ACC112 (cell line): ENCODE results near the gene CEP57.

Experiments used
- H2AFZ ChIP-seq: fragments of 200-600 bp; sonication (generic); one replicate; pipeline ENCODE4 v1.6.0; 2017; ENCODE audit warnings: antibody characterized with exemption, low read length; ENCODE audit not compliant: unreplicated experiment
- H3K27ac ChIP-seq: fragments of 200-600 bp; sonication (generic); 2 replicates; pipeline ENCODE4 v1.5.1; 2014; ENCODE audit warnings: low read depth, mild to moderate bottlenecking, antibody characterized with exemption, low read length, moderate library complexity
- H3K27me3 ChIP-seq: fragments of 200-600 bp; sonication (generic); 2 replicates; pipeline ENCODE4 v1.6.1; 2014; ENCODE audit warnings: mild to moderate bottlenecking, antibody characterized with exemption, low read length, moderate library complexity, mixed read lengths; ENCODE audit not compliant: insufficient read depth
- H3K36me3 ChIP-seq: fragments of 200-600 bp; sonication (generic); 2 replicates; pipeline ENCODE4 v1.6.1; 2016; ENCODE audit warnings: mild to moderate bottlenecking, antibody characterized with exemption, low read length, moderate library complexity, mixed read lengths; ENCODE audit not compliant: insufficient read depth
- H3K4me1 ChIP-seq: fragments of 200-600 bp; sonication (generic); one replicate; pipeline ENCODE4 v1.6.1; 2016; ENCODE audit warnings: low read length, mixed read lengths; ENCODE audit not compliant: insufficient read depth, unreplicated experiment, control insufficient read depth
- H3K4me3 ChIP-seq: fragments of 200-600 bp; sonication (generic); 2 replicates; pipeline ENCODE4 v1.5.1; 2014; ENCODE audit warnings: mild to moderate bottlenecking, low read depth, low read length
- H3K79me2 ChIP-seq: fragments of 200-600 bp; sonication (generic); one replicate; pipeline ENCODE4 v1.6.0; 2016; ENCODE audit warnings: low read length; ENCODE audit not compliant: control insufficient read depth, unreplicated experiment, insufficient read depth

Gene CEP57

DNA sequence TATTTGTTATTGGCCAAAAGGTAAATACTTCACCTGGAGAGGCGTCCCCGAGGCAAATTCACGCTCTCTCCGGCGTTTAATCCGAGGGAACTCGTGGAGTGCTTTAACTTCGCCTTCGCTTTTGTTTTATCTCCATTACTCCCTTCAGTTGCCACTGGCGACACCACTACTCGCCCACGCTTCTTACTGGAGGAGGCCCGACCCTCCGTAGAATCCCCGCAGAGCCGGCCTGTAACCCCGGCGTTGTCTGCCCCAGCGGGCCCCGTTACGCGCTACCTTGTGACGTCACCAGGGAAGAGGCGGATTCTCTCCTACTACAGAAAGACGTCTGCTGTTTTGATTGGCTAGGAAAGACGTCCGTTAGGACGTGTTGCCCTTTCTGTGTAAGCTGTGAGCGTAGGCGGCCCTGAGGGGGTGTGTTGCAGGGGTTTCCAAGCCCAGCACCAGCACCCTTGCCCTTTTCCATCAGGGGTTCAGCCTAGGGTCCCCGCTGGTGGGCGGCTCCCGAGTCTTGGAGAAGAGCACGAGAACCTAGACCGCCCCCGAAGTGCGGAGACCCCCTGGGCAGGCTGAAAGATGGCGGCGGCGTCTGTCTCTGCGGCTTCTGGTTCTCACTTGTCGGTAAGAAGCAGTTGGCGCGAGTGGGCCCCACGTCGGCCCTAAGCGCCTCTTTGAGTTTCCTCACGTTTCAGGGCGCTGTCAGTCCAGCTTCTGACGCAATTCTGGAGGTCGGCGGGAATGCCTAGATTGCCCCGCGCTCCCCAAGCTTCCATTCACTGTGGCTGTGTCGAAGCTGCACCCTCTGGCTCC lies at the start of gene CEP57:
TSS of gene CEP57 (plus strand) at position 376 of the 810 bp plus-strand sequence. CDS start at position 577, 201 bp downstream.
- Histone ChIP-seq H3K4me1 (peaks cover 27% of the 10 kb centered on the region), H3K4me3 (peak within 1 kb of the TSS; percentile 82), H3K36me3 (peaks cover 11% of the 10 kb centered on the region), H2AFZ (peak within 1 kb of the TSS; percentile 71), H3K79me2 (peaks cover 63% of the 10 kb centered on the region), H3K27ac (peak within 1 kb of the TSS; percentile 91), H3K27me3 (no peaks in the 10 kb centered on the region)

DNA sequence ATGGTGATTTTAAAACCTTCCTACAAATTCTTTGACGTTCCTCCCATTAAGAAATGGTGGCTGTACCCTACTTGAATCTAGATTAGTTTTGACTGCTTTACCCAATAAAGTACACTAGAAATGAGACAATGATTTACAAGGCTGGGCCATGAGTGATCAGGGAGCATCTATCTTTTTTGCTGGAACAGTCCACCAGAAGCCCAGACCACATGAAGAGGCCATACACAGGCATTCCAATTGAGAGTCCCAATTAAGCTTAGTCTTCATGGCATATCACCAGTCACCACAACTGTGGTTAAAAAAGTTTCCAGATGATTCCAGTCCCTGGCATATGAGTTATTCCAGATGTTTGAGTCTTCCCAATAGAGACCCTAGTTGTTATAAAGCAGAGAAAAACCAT lies 40.2 kb upstream of the CEP57 start:
- H3K79me2 ChIP-seq = no peaks in the 10 kb centered on the region
- no peak overlapping the region for H3K4me3 ChIP-seq
- H3K4me1 ChIP-seq = no peaks in the 10 kb centered on the region
- H2AFZ ChIP-seq = no peak overlapping the region
- H3K27ac ChIP-seq = no peak overlapping the region
- H3K36me3 ChIP-seq = no peaks in the 10 kb centered on the region
- H3K27me3 ChIP-seq = 0 out of 2 replicates have a peak, but pooled peaks cover 4% of the 10 kb centered on the region

DNA sequence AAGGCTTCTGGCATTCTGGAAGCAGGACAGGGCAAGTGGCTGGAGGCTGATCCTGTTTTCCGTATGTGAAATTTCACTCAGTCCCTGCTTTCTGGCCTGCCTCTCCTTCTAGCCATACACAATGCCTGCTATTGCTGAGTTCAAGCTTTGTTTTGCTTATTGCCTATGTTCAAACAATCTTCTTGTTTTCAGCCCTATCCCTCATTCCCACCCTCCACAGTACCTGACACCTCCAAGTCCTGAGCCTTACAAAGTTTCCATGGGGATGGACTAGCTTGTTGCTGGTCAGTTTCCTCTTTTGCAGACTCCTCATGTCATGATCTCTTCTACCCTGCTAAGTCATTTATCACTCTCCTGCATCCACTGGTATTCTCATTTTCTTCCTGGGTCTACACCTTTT lies 38.8 kb upstream of the CEP57 start:
- no peaks in the 10 kb centered on the region for H3K79me2 ChIP-seq
- H3K4me3 ChIP-seq = no peak overlapping the region
- H3K4me1 ChIP-seq = no peaks in the 10 kb centered on the region
- H3K36me3 ChIP-seq = no peaks in the 10 kb centered on the region
- H2AFZ ChIP-seq = no peak overlapping the region
- no peak overlapping the region for H3K27ac ChIP-seq
- peaks cover 4% of the 10 kb centered on the region; the same call in 1 of the 2 replicates for H3K27me3 ChIP-seq

DNA sequence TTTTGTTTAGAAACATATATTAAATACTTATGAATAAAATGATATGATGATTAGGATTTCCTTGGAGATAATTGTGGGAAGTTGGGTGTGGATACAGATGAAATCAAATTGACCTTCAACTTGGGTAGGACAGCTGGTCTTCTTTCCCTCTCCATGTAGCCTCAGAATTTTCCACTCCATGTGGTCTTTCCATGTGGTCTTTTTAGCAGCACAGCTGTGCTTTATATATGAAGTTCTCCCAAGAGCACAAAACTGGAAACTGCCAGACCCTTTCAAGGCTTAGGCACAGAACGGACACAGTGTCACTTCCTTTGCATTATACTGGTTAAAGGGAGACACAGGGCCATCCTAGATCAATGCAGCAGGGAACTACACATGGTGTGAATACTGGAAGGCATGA lies 29.4 kb upstream of the CEP57 start:
- Histone ChIP-seq H3K4me3 (no peak overlapping the region), H3K36me3 (no peaks in the 10 kb centered on the region), H3K27ac (no peak overlapping the region), H3K4me1 (no peaks in the 10 kb centered on the region), H3K27me3 (no peaks in the 10 kb centered on the region; the same call in none of the 2 replicates), H2AFZ (no peak overlapping the region), H3K79me2 (no peaks in the 10 kb centered on the region)

DNA sequence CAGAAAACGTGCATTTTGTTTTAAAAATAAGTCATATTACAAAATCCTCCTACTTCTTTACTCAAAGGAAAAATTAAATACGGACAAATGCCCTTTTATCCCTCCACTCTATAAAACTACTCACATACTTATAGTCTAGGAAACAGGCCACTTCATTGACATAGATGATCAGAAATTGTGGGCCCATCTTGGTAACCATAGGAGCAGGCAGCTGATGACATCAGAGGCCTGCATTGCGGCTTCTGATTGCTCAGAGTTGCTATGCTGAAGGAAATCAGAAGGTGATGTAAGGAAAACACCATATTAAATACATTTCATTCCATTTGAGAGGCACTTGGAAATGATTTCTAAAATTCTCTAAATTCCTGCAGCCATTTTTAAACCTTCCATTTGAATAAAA lies 27.8 kb upstream of the CEP57 start:
- Histone ChIP-seq H3K79me2 (no peaks in the 10 kb centered on the region), H3K36me3 (no peaks in the 10 kb centered on the region), H3K27ac (no peak overlapping the region), H2AFZ (no peak overlapping the region), H3K4me1 (peaks cover 6% of the 10 kb centered on the region), H3K27me3 (no peaks in the 10 kb centered on the region), H3K4me3 (no peak overlapping the region)

DNA sequence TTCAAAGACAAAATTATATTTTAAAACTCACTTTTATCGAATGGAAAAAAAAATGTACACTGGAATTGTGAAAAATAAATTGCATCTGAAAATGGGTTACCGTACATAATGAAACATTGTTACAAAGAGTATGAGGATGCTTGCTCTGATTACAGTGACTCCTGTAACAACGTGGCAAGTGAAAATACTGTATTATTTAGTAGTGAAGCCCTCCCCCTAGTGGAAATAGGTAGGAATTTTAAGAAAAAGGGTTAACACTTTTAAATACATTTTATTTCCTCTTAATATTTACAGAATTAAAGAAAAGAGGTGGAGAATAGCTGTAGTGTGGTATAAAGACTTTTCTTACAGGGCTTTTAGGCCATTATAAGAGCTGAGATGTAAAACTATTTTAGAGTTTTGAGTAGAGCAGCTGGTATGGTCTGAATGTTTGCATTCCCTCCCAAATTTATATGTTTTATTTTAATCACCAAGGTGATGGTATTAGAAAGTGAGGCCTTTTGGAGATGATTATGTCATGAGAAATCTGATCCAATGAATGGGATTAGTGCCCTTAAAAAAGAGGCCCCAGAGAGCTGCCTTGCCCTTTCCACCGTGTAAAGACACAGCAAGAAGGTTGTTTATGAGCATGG lies 25.9 kb upstream of the CEP57 start:
- no peaks in the 10 kb centered on the region for H3K27me3 ChIP-seq
- H3K36me3 ChIP-seq = peaks cover 8% of the 10 kb centered on the region; the same call in 1 of the 2 replicates
- H3K4me3 ChIP-seq = no peak overlapping the region
- H3K27ac ChIP-seq = no peak overlapping the region
- H3K4me1 ChIP-seq = peaks cover 18% of the 10 kb centered on the region
- no peak overlapping the region for H2AFZ ChIP-seq
- H3K79me2 ChIP-seq = no peaks in the 10 kb centered on the region

DNA sequence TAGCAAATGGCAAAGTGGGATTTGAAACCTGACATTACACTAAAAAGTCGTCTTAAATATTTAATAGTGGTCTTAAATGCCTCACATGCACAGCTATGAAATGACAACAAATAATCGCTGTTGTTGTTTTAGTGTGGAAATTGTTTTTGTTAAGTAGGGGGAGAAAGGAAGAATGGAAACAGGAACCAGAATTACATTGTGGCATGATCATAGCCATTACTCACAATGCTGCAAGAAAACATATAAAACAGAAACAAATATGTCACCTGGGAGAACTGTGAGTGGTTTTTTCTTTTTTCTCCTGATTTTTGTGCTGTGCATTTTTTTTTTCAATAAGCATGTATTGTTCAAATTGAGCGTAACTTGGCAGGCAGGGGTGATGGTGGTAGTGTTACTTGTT lies 23.6 kb upstream of the CEP57 start:
- Histone ChIP-seq H3K27me3 (no peaks in the 10 kb centered on the region), H3K79me2 (no peaks in the 10 kb centered on the region), H2AFZ (no peak overlapping the region), H3K4me3 (no peak overlapping the region), H3K36me3 (peaks cover 23% of the 10 kb centered on the region), H3K27ac (no peak overlapping the region), H3K4me1 (peaks cover 18% of the 10 kb centered on the region)

DNA sequence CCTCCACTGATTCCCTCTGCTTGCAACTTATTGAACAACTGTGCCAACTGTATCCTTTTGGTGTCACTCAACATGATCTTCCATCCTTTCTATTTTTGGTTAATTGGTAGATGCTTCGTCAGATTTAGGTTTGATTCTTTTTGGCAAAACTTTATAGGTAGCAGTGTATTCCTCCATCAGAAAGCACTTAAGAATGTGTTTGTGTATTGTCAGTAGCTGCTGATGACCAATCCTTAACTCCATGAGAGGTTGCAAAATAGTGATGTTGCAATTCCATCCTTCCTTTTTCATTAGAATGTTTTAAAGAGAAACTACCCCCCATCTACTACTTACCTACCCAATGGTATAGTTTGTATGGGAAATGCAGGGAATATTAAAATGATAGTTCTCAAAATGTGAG lies 22.8 kb upstream of the CEP57 start:
- peaks cover 25% of the 10 kb centered on the region for H3K36me3 ChIP-seq
- H3K4me3 ChIP-seq = no peak overlapping the region

DNA sequence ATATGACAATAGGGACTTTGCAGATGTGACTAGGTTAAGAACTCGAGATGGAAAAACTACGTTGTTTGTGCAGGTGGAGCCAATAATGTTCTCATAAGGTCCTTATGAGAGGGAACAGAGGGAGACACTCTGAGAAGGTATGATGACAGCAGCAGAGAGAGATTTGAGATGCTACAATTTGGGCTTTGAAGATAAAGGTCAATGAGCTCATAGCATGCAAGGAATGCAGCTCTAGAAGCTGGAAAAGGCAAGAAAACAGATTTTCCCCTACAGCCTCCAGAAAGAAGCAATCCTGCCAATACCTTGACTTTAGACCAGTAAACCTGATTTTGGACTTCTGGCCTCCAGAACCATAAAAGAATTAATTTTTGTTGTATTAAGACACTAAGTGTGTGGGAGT lies 21.8 kb upstream of the CEP57 start:
- Histone ChIP-seq H3K4me1 (peaks cover 18% of the 10 kb centered on the region), H3K36me3 (peaks cover 28% of the 10 kb centered on the region), H3K4me3 (no peak overlapping the region), H3K79me2 (no peaks in the 10 kb centered on the region), H2AFZ (no peak overlapping the region), H3K27me3 (no peaks in the 10 kb centered on the region), H3K27ac (no peak overlapping the region)

More for the DNA sequence above, 22.8 kb upstream of the CEP57 start:
- Histone ChIP-seq H3K27me3 (no peaks in the 10 kb centered on the region), H3K27ac (peak overlapping the region; percentile 36), H3K4me1 (peaks cover 18% of the 10 kb centered on the region), H3K79me2 (no peaks in the 10 kb centered on the region), H2AFZ (no peak overlapping the region)

DNA sequence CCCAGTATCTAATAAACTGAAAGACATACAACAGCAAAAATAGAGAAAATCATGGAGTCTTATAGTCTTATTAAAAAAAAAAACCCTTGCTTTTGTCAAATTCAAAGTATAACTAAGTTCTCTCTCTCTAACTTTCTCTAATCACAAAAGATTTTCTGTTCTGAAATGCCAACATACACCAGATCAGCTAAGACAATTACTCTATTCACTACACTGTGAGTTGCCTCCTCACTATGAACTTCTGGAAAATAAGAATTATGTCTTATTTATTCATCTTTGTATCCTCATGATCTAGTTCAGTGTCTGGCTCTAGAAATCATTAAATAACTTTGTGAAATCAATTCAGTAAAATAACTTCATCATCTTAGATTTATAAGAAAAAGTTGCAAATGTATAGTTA lies 13.4 kb upstream of the CEP57 start:
- peaks cover 55% of the 10 kb centered on the region for H3K36me3 ChIP-seq

DNA sequence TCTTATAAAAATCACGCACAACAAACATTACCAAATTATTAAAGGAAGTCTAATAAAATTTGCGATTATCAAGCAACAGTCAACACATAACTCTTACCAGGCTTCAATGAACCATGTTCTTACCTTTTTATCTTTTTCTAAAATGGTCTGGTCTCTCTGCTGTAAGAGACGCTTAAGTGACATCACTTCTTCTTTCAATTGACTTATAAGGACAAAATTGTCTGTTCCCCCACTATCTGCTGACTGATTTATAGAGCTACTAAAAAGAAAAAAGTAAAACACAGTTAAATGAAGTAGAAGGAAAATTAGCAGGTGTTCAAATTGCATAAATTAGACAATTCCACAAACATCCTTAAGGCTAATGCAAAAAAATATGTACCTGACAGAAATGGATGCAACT lies 11.6 kb upstream of the CEP57 start:
- no peaks in the 10 kb centered on the region for H3K4me1 ChIP-seq
- H3K27ac ChIP-seq = no peak overlapping the region
- H2AFZ ChIP-seq = no peak overlapping the region
- peaks cover 66% of the 10 kb centered on the region for H3K36me3 ChIP-seq
- no peak overlapping the region for H3K4me3 ChIP-seq
- no peaks in the 10 kb centered on the region for H3K27me3 ChIP-seq
- H3K79me2 ChIP-seq = peaks cover 6% of the 10 kb centered on the region

More for the DNA sequence above, 13.4 kb upstream of the CEP57 start:
- Histone ChIP-seq H3K79me2 (no peaks in the 10 kb centered on the region), H2AFZ (no peak overlapping the region), H3K27ac (no peak overlapping the region), H3K4me3 (no peak overlapping the region), H3K27me3 (no peaks in the 10 kb centered on the region), H3K4me1 (no peaks in the 10 kb centered on the region)
